ENCODE measurements around the gene DAB1.

GRCh38 chr1:57162607-57163261, 261.1 kb downstream of the DAB1 start:
- TF ChIP-seq CTCF (conservative IDR thresholded peaks at IDR 0.05 in 1 of 2, IDR thresholded peaks at IDR 0.05 in 1 of 2; ENCODE audit: extremely low read depth in 1 of 2, insufficient read depth in 1 of 2, low read depth in 1 of 2, low read length in 2 of 2) (no peak), EZH2 (IDR thresholded peaks at IDR 0.05; ENCODE audit: borderline replicate concordance, low read length) (no peak)
